Measurements from ENCODE around the gene TRPM5.

The TRPM5 gene

GRCh38 chr11:2395211-2395730, 49.0 kb downstream of the TRPM5 start:
- no peak for DNase-seq (ENCODE audit: low read depth in 1 of 2, low spot score in 1 of 2)
- TF ChIP-seq CTCF (IDR thresholded peaks at IDR 0.05; ENCODE audit: insufficient read depth, low read length), result no peak
- Histone ChIP-seq H3K27ac (replicated peaks) (no peak overlapping the region), H3K27me3 (ENCODE audit: insufficient read depth, poor library complexity, severe bottlenecking) (no peaks in the 10 kb centered on the region), H3K4me3 (replicated peaks; ENCODE audit: insufficient read depth, low read length) (no peak overlapping the region)

- H3K4me3 ChIP-seq (replicated peaks; ENCODE audit: insufficient read depth, low read length), result no peak overlapping the region
- H3K27me3 ChIP-seq (ENCODE audit: insufficient read depth, poor library complexity, severe bottlenecking), result no peaks in the 10 kb centered on the region
- DNase-seq (ENCODE audit: low read depth in 1 of 2, low spot score in 1 of 2), result no peak
- TF ChIP-seq REST (IDR thresholded peaks at IDR 0.05; ENCODE audit: insufficient replicate concordance, low read depth) (no peak), SPI1 (IDR thresholded peaks at IDR 0.05; ENCODE audit: borderline replicate concordance, low read depth) (no peak), CTCF (IDR thresholded peaks at IDR 0.05; ENCODE audit: insufficient read depth, low read length) (no peak), GABPA (IDR thresholded peaks at IDR 0.05; ENCODE audit: low read depth) (no peak), POLR2AphosphoS5 (IDR thresholded peaks at IDR 0.05; ENCODE audit: low read depth) (no peak)
- H3K27ac ChIP-seq (replicated peaks), result no peak overlapping the region
Observed at GRCh38 chr11:2394818-2395105, 49.6 kb downstream of the TRPM5 start.

Data from HL-60 (cell line).